HG03432 (cell line): Measurements from ENCODE around the gene CACNA1G.

Source experiments
- ATAC-seq: cut with Tn5 transposase; IDR thresholded peaks from one replicate; pipeline ENCODE4 v1.9.1; 2021; ENCODE audit warnings: mild to moderate bottlenecking, moderate library complexity; ENCODE audit not compliant: unreplicated experiment

Gene CACNA1G

GRCh38 chr17:50547035-50547735 is 13.3 kb upstream of the CACNA1G start, which contains the start of gene SPATA20:
SPATA20 (plus strand) TSS chr17:50547174; CDS start chr17:50547209, 35 bp downstream.
- peak; percentile 74 for ATAC-seq

GRCh38 chr17:50547736-50548083 is 12.8 kb upstream of the CACNA1G start:
- ATAC-seq, result no peak

GRCh38 chr17:50548831-50549230 is 11.7 kb upstream of the CACNA1G start:
- ATAC-seq, result no peak

- no peak for ATAC-seq
These were observed 11.1 kb upstream of the CACNA1G start for GRCh38 chr17:50549256-50549941.

GRCh38 chr17:50549969-50550368 is 10.5 kb upstream of the CACNA1G start:
- ATAC-seq, result no peak

- ATAC-seq, result no peak
These were observed 9.7 kb upstream of the CACNA1G start for GRCh38 chr17:50550661-50551432.

- ATAC-seq, result no peak
These were observed 9.1 kb upstream of the CACNA1G start for GRCh38 chr17:50551433-50551815.

GRCh38 chr17:50551884-50552283 is 8.6 kb upstream of the CACNA1G start:
- no peak for ATAC-seq

GRCh38 chr17:50554201-50554600 is 6.3 kb upstream of the CACNA1G start:
- no peak for ATAC-seq

GRCh38 chr17:50556803-50557202 is 3.7 kb upstream of the CACNA1G start:
- no peak for ATAC-seq

- no peak for ATAC-seq
These were observed 2.9 kb upstream of the CACNA1G start for GRCh38 chr17:50557630-50558029.

- no peak for ATAC-seq
These were observed 2.4 kb upstream of the CACNA1G start for GRCh38 chr17:50558091-50558490.

GRCh38 chr17:50558581-50558940 is 2.0 kb upstream of the CACNA1G start:
- no peak for ATAC-seq

- no peak for ATAC-seq
These were observed 1.4 kb upstream of the CACNA1G start for GRCh38 chr17:50558941-50559614.

GRCh38 chr17:50559674-50560184 is 786 bp upstream of the CACNA1G start:
- no peak for ATAC-seq

- peak; percentile 5 for ATAC-seq
These were observed 623 bp downstream of the CACNA1G start for GRCh38 chr17:50560931-50561745.

- no peak for ATAC-seq
These were observed 1.2 kb downstream of the CACNA1G start for GRCh38 chr17:50561746-50562141.

GRCh38 chr17:50562242-50563091 is 2.0 kb downstream of the CACNA1G start:
- no peak for ATAC-seq

- ATAC-seq, result no peak
These were observed 2.6 kb downstream of the CACNA1G start for GRCh38 chr17:50563092-50563511.
